GM10248 (cell line): ENCODE measurements around the gene ATP5F1E.
"Not testable (repeated sequence)": the region's sequence is repeated elsewhere in the genome, so short reads cannot be mapped to it uniquely, and the experiment has no call there.

Source experiments
- CTCF ChIA-PET: fragments of 300-600 bp; sonication (Branson Sonifier 250); formaldehyde crosslinking; extraction: SDS; loops from one replicate; lab custom pipeline; 2021; ENCODE audit warnings: antibody characterized with exemption; lab: Yijun Ruan, JAX
- POLR2A ChIA-PET: fragments of 350-650 bp; sonication (Branson Sonifier 250); formaldehyde crosslinking; extraction: SDS; loops from one replicate; lab custom pipeline; 2020; ENCODE audit warnings: antibody characterized with exemption; lab: Yijun Ruan, JAX
- DNase-seq: peaks from one replicate; pipeline ENCODE4 v3.0.0; 2012; ENCODE audit errors: extremely low spot score
- TF ChIP-seq, protein P1 (sequence below): IDR thresholded peaks from 2 replicates; pipeline ENCODE4 v1.5.1; 2012; ENCODE audit warnings: mild to moderate bottlenecking, low read depth; ENCODE audit errors: extremely low read depth, missing control alignments, control extremely low read depth

Gene ATP5F1E

DNA sequence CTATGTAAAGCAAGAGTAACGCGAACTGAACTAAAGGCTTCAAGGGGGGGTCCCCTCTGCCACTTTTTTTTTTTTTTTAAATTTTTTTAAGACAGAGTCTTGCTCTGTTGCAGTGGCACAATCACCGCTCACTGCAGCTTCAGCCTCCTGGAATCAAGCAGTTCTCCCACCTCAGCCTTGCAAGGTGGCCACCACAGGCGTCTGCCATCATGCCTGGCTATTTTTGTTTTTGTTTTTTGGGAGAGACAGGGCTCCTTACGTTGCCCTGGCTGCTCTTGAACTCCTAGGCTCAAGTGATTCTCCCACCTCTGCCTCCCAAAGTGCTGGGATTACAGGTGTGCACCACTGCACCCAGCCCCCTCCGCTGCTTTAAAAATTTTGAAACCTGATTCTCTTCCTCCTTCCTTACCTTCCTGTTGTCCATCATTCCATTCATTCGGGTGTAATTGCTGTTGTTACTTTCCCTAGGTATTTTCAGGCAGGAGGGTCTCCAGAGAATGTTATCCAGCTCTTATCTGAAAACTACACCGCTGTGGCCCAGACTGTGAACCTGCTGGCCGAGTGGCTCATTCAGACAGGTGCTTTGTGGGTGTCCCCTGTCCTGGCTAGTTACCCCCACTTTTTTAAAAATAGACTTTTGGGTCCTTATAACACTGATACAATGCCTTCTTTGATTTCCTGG is 45.7 kb downstream of the ATP5F1E start:
- TF ChIP-seq, protein P1, sequence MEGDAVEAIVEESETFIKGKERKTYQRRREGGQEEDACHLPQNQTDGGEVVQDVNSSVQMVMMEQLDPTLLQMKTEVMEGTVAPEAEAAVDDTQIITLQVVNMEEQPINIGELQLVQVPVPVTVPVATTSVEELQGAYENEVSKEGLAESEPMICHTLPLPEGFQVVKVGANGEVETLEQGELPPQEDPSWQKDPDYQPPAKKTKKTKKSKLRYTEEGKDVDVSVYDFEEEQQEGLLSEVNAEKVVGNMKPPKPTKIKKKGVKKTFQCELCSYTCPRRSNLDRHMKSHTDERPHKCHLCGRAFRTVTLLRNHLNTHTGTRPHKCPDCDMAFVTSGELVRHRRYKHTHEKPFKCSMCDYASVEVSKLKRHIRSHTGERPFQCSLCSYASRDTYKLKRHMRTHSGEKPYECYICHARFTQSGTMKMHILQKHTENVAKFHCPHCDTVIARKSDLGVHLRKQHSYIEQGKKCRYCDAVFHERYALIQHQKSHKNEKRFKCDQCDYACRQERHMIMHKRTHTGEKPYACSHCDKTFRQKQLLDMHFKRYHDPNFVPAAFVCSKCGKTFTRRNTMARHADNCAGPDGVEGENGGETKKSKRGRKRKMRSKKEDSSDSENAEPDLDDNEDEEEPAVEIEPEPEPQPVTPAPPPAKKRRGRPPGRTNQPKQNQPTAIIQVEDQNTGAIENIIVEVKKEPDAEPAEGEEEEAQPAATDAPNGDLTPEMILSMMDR, result no peak
- DNase-seq, result no peak
- POLR2A ChIA-PET, result interaction anchor here (1.0 kb wide), 1 partner anchor 46 kb away, joined by 3 read pairs; the partner anchor contains the start of gene ATP5F1E
- CTCF ChIA-PET, result interaction anchor here (1.2 to 1.8 kb wide), 2 partner anchors 10 to 47 kb away, joined by 3 to 6 read pairs; no protein-coding TSS in a partner anchor

DNA sequence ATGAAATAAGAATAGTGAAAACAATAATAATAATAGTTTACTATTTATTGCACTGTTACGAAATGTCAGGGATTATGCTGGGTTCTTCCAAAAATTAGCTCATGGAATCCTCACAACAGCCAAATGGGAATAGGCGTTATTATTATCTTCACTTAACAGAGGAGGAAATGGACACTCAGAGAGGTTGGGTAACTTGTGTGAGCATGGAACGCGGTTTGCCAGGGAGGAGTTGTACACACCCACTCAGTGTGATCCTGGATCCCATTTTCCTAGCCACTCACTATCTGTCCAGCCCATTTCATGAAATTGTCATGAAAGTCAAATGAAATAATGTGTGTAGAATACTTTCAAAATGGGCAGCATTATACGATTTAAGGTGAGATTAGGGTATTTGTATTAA is 46.5 kb downstream of the ATP5F1E start:
- DNase-seq, result no peak
- ChIA-PET POLR2A (no interaction called here), CTCF (no interaction called here)
- TF ChIP-seq, protein P1, result no peak

DNA sequence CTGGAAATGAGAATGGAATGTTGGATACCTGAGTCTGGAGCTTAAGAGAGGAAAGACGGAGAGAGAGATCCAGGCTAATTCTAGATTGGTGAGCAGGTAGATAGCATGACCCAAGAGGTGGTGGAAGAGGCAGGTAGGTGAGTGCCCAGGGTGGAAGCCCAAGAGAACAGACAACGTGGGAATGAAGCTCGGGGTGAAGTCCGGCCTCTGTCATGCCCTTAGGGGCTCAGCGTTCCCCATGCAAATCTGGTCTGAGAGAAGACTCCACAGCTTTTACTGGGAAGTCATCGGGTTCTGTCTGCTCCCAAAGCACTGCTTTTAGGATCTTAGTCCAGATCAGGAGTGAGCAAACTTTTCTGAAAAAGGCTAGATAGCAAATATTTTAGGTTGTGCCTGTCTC is 47.4 kb downstream of the ATP5F1E start:
- ChIA-PET CTCF (interaction anchor here (1.0 kb wide), 1 partner anchor 224 kb away, joined by 3 read pairs; no protein-coding TSS in a partner anchor), POLR2A (interaction anchor here (1.1 kb wide), 1 partner anchor 48 kb away, joined by 3 read pairs; the partner anchor contains the start of gene ATP5F1E)
- DNase-seq, result no peak
- TF ChIP-seq, protein P1, result no peak

DNA sequence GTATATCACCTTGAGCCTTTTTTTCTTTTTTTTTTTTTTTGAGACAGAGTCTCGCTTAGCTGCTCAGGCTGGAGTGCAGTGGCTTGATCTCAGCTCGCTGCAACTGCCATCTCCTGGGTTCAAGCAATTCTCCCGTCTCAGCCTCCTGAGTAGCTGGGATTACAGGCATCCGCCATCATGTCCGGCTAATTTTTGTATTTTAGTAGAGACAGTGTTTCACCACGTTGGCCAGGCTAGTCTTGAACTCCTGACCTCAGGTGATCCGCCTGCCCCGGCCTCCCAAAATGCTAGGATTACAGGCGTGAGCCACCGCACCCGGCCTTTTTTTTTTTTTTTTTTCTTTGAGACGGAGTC is 49.0 kb downstream of the ATP5F1E start:
- ChIA-PET POLR2A (interaction anchor here (0.6 to 0.7 kb wide), 2 partner anchors 25 to 52 kb away, joined by 3 to 5 read pairs; no protein-coding TSS in a partner anchor), CTCF (interaction anchor here (0.8 to 2.5 kb wide), 3 partner anchors 9 to 15 kb away, joined by 3 to 6 read pairs (median 5); no protein-coding TSS in a partner anchor)
- not testable (repeated sequence) for DNase-seq

DNA sequence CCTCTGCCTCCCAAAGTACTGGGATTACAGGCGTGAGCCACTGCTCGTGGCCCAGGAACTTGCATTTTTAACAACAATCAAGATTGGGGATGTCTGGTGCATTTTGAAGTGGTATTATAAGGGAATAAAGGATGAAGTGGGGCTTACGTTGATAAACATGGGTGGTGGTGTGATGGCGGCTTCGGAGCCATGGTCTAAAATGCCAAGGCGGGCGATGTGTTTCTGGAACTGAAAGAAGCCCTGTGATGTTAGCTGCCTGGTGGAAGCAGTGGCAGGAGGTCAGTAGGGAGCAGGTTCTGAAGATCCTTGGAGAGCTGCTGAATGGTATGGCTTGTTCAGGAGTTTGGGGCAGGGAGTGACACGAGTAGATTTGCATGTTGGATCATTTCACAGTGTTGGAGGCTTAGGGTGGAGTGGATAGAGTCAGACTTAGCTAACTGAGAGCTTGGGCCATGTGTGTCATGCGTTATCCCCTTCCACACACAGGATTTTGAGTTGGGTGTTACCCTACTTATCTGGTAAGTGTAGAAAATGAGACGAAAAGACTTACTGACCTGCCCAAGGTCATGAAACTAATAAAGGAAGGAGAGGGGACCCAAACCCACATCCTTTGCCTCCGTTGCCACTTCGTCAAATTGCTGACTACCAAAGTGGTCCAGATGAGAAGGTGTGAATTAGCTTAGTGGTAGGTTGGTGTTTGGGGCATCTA is 49.6 kb downstream of the ATP5F1E start:
- DNase-seq, result no peak
- POLR2A ChIA-PET, result interaction anchor here (0.6 kb wide), 1 partner anchor 51 kb away, joined by 3 read pairs; no protein-coding TSS in a partner anchor
- CTCF ChIA-PET, result interaction anchor here (0.8 to 2.5 kb wide), 7 partner anchors 8 to 76 kb away, joined by 3 to 8 read pairs (median 4); no protein-coding TSS in a partner anchor
- TF ChIP-seq, protein P1, result no peak

DNA sequence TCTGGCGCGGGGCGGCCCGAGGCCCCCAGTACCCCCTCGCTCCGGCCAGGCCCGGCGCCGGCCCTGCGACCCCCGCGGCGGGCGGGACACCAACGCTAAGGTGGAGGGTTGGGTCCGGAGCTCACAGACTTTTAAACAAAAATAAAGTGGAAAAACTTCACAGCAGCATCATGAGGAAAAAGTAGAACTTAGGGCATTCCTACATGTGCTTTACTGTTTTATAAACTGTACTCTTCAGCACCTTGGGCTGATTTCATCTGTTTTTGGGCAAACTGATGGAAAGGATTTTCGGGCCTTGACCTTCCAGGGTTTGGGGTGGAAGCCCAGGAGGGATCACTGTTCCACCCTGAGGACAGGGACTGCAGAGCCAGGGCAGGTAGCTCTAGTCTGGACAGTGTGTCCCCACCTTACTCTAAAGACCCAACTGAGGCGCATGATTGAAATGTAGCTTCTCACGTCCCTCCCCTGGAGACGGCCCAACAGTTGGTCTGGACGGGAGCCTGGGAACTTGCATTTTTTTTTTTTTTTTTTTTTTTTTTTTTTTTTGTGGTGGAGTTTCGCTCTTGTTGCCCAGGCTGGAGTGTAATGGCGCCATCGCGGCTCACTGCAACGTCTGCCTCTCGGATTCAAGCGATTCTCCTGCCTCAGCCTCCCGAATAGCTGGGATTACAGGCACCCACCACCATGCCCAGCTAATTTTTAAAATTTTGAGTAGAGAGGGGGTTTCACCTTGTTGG is 50.3 kb downstream of the ATP5F1E start:
- CTCF ChIA-PET, result interaction anchor here (0.8 to 2.5 kb wide), 5 partner anchors 9 to 75 kb away, joined by 3 to 8 read pairs (median 4); no protein-coding TSS in a partner anchor
- TF ChIP-seq, protein P1, result no peak
- no peak for DNase-seq
- POLR2A ChIA-PET, result interaction anchor here (0.7 kb wide), 2 partner anchors 18 to 20 kb away, joined by 3 read pairs; no protein-coding TSS in a partner anchor
